Colon (tissue), 2 donors: ENCODE measurements around the gene GCGR.

Experiments
- FAIRE-seq: peaks from 2 replicates; lab custom pipeline; 2012; peaks lifted over from hg19 to GRCh38; lab: Jason Lieb, UNC
- donor health status: control.
- donor health status: control.

GCGR gene

GRCh38 chr17:81811705-81812570 is 8.0 kb downstream of the GCGR start:
- FAIRE-seq: no peak

- no peak for FAIRE-seq
These were observed 8.8 kb downstream of the GCGR start for GRCh38 chr17:81812571-81813370.

- FAIRE-seq: no peak
These were observed 9.4 kb downstream of the GCGR start for GRCh38 chr17:81813371-81813684.

- no peak for FAIRE-seq
These were observed 10.1 kb downstream of the GCGR start for GRCh38 chr17:81813861-81814683.

GRCh38 chr17:81814748-81815645 is 11.0 kb downstream of the GCGR start:
- FAIRE-seq: no peak

GRCh38 chr17:81815646-81815986 is 11.7 kb downstream of the GCGR start:
- no peak for FAIRE-seq

GRCh38 chr17:81817758-81818147 is 13.8 kb downstream of the GCGR start:
- FAIRE-seq: no peak

- no peak for FAIRE-seq
These were observed 15.8 kb downstream of the GCGR start for GRCh38 chr17:81819708-81820107.

- no peak for FAIRE-seq
These were observed 17.2 kb downstream of the GCGR start for GRCh38 chr17:81821147-81821546.

- no peak for FAIRE-seq
These were observed 17.8 kb downstream of the GCGR start for GRCh38 chr17:81821603-81822311.

GRCh38 chr17:81822312-81822637 is 18.3 kb downstream of the GCGR start:
- no peak for FAIRE-seq

- no peak for FAIRE-seq
These were observed 19.3 kb downstream of the GCGR start for GRCh38 chr17:81822996-81823819.

GRCh38 chr17:81823820-81824550 is 20.0 kb downstream of the GCGR start:
- FAIRE-seq: no peak

- FAIRE-seq: no peak
These were observed 20.6 kb downstream of the GCGR start for GRCh38 chr17:81824595-81824994.

- no peak for FAIRE-seq
These were observed 22.0 kb downstream of the GCGR start for GRCh38 chr17:81825841-81826466.

GRCh38 chr17:81828656-81829055 is 24.7 kb downstream of the GCGR start:
- FAIRE-seq: no peak

GRCh38 chr17:81829858-81830257 is 25.9 kb downstream of the GCGR start:
- no peak for FAIRE-seq

GRCh38 chr17:81831563-81831956 is 27.6 kb downstream of the GCGR start:
- FAIRE-seq: no peak

GRCh38 chr17:81831957-81832607 is 28.1 kb downstream of the GCGR start:
- no peak for FAIRE-seq
